EH (cell line): ENCODE measurements around the gene UGT1A3.

Source experiments
- DNase-seq: peaks from one replicate; pipeline ENCODE4 v3.0.0-alpha.2; 2015; ENCODE audit warnings: low read depth

Gene UGT1A3

DNA sequence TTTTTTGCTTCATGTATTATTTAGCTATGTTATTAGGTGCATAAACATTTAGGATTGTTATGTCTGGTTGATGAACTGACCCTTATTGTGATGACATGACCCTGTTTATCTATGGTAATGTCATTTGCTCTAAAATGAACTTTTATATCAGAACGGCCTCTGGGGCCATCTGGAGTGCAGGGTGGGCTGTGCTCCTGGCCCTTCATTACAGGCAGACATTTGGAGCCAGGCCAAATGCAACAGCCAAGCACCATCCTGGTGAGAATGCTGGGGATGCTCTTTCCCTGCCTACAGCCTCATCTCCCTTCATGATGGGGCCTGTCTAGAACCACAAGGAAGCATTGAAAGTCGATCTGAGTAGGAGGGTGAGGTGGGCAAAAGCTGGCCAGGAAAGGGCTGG is 87.5 kb downstream of the UGT1A3 start:
- peak; percentile 15 for DNase-seq

DNA sequence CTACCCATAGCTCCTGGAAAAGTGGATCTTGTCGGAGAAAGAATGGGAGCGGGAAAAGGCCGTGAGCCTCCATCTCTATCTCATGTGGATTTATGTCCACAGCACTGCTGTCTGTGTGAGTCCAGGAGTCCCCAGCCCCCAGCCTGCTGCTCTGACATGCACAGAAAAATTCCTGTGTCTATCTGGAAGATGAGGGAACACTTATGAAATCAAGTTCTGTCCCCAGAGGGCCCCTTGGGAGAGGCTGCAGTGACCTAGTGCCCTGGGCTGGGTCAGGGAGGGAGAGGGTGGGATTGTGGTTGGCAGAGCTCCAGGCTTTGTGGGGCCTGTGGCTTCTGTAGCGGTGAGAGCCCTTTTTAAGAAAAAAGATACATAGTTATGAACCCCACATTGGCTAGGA is 87.9 kb downstream of the UGT1A3 start:
- DNase-seq, result peak; percentile 25

DNA sequence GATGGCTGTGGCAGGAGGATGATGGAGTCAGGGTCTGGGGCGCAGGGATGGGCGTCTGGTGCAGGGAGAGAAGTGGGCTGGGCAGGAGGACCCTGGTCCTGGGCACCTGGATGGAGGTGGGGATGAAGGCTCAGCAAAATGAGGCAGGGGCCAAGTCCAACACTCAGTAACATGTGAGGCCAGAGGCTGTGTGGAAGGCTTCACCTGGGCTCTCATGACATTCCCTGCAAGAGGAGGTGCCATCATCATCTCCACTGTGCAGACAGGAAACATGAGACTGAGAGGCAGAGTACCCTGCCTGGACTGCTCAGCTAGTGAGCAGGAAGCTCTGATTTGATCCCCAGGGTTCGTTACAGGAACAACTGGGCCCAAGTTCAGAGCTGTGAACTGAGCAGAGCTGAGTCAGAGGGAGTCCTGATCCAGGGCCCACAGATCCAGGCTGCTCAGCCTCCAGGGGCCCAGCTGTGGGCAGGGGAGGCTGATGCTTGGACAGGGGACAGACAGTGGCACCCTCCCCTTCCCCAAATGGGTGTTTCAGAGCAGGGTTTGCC is 88.6 kb downstream of the UGT1A3 start:
- DNase-seq, result peak; percentile 40

DNA sequence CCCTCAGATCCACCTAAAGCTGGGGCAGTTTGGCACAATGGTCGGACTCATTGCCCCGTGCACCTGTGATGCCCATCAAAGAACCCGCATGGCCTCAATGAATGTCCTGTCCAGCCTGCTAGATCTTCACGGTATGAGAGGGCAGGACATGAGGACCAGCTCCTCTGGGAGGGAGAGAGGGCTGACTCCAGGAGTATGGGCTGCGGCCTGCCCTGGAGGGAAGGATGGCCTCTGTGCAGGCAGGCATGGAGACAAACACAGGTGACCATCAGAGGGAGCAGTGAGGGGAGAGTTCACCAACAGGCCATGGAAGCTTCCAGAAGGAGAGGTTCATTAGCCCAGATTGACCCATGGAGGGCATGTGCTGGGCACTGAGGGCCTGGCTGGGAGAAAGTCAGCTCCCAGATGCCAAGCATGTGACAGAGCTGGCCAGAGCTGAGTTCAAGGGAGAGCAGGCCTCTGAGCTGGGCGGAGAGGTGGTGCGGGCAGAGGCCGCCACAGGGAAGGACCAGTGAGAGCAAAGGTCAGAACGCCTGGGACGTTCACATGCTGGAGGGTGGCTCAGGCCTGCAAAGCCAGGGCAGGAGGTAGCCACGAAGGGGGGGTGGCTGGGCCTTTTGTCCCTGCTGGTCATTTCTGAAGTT is 89.3 kb downstream of the UGT1A3 start:
- DNase-seq, result no peak

DNA sequence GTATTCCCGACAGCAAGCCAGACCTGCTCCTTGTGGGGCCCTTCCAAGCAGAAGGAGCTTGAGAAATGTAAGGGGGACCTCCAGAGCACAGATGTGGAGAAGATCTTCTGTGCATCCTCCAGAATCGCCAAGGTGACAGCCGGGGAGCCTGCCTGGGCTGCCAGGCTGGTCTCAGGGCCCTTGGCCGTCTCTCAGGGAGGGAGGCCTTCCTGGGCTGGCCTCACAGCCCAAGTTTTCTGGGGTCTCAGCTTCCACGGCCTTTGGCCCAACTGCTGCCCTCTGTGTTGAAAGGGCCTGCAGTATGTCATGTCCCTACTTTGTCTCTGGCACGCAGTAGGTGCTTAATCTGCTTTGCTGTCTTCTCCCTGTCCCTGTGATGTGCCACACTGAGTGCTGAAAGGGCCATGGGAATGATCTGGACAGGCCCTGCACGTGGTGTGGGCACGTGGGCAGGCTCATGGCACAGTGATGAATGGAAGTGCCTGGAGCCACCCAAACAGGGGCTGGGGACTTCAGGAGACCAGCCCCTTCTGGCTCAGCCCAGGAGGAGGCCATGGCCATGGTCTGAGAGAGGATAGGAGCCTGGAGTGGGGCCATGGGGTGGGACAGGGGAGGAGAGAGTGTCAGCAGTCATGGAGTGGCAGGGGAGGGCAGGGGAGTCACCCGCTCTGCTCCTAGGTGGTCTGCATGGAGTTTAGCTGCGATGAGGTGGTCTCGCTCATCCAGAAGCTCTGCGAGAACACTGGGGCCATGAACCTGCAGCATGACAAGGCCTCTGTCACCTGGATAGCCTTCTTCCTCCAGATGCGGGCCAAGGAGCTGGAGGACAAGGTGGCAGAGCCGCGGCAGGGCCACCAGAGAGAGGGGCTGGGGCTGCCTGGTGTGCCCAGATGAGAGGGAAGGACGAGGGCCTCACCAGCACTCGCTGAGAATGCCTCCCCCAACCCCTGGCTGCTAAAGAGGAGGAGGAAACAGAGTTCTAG is 90.1 kb downstream of the UGT1A3 start:
- no peak for DNase-seq

DNA sequence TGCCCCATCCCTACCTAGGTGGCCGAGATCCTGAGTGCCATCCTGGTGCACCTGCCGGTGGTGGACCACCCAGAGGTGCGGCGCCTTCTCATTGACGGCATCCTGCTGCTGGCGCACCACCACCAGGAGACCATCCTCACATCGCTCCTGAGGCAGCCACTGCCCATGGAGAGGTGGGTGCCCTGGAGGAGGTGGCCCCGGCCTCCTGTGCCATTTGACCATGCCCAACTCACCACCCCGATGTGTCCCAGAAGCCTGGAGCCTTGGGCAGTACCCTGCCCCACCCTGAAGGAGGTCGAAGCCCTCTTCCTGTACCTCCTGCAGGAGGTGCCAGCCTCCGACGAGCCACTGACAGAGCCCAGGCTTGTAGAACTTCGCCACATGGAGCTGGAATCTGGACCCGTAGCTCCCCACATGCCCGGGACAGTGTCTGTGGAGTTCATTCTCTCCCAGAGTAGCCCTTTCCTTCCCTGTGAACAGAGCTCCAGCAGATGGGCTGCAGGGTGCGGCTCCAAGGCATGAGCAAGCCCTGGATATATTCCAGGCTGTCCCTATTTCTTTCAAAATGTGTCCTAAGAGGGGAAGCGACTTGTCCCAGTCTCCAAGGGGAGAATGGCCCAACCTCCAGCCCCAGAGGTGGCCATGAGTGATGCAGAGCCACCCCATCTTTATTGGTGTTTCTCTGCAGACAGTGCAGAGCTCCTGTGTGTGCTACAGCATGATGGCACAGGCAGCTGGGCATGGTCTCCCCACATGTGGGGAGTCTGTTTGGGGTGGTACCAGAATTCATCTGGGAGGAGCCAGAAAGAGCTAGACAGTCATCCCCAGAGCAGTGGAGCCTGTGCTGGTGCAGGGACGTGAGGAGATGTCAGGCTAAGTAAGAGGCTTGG is 91.3 kb downstream of the UGT1A3 start:
- no peak for DNase-seq

DNA sequence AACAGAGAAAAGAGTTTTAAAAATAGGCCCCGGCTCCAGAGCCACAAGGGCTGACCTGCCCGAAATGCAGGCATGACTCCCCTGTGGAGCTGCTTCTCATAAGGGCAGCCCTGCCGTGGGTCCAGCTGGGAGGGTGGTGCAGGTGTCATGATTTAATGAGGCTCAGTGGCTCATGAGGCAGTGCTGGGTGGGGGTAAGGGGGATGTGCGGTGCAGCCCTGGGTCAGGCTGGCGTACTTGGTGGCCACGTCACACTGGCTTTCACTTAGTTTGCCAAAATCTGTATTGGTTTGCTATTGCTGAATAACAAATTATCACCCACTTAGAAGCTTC is 91.9 kb downstream of the UGT1A3 start:
- no peak for DNase-seq

DNA sequence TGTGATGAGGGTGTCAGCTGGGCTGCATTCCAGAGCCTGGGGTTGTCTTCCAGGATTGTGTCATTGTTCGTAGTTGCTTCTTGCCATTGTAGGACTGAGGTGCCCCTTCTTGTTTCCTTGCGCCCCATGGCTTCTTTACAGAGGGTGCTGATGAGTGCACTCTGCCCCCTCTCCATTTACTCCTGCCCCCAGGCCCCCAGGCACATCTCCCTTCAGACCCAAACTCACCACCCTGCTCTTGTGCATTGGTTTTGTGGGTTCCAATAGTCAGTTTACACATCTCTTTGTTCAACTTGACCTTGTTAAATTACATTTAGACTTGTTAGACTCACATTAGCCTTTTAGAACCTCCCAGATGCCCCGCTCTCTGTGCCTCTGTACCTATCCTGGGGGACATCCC is 92.4 kb downstream of the UGT1A3 start:
- no peak for DNase-seq

DNA sequence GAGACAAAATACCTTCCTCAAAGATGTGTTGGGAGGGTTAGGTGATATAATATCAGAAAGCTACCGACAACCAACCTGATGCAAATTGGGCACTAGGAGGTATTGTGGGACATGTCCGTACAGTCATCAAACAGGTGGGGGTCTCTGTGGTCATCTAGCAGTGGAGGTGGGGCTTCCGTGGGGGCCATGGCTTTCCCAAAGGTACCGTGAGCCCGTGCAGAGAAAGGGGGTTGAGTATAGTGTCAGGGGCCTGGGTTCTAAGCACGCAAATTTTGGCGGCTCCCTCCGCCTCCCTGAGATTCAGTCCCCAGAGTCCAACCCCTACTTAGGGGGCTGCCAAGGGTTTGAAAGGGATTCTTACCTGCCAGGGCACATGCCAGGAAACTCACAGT is 92.9 kb downstream of the UGT1A3 start:
- no peak for DNase-seq

DNA sequence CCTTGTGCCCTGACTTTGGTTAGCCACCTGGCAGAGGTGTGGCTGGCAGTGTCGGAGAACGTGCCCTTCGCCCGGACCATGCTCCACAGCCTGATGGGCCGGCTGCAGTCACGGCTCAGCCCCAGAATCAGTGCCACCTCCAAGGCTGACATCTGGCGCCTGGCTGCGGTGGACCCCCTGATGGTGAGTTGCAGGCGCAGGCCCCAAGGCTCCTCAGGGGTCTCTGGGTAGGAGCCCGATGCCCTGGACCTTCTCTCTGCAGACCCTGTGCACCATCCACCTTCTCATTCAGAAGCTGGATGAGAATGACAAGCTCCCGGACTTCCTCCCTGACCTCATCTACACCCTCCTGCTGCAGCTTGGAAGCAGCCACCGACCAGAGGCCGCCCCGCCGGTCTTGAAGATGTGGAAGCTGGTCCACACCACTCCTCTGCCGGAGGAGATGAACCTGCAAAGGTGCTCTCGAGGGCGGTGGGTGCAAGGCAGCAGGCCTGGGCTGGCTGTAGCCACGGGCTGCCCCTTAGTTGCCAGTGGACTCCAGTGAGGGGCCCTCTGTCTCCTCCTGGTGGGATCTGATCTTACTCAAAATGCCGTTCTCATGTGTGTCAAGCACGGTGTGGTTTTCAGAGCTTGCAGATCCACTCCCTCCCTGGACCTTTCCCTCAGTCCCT is 93.4 kb downstream of the UGT1A3 start:
- DNase-seq, result no peak
